Measurements from ENCODE around the gene ZNF236. TPM values are rescaled to one million over a fixed set of nuclear protein-coding genes. Genes with fewer than 3 reads are reported as not detected.

Gene ZNF236
- total and polyA plus RNA-seq, 8 donors = 1.8 to 31.7 (median 6.6) TPM

GRCh38 chr18:77019641-77020040 is 197.3 kb downstream of the ZNF236 start:
- no peak overlapping the region for H3K27ac ChIP-seq
- intact Hi-C loops (cut with DNase I; ENCODE audit: low total_unique reads) = no loop called here
- TF ChIP-seq CTCF (IDR thresholded peaks at IDR 0.05) (no peak), POLR2A (IDR thresholded peaks at IDR 0.05) (no peak), POLR2AphosphoS5 (IDR thresholded peaks at IDR 0.05) (no peak)
- no peak overlapping the region for H3K4me3 ChIP-seq
- peaks cover 0 to 11% (median 0%) of the 10 kb centered on the region in 4 donors for H3K4me1 ChIP-seq
- H3K27me3 ChIP-seq = no peaks in the 10 kb centered on the region
- no peaks in the 10 kb centered on the region for H3K9me3 ChIP-seq
- peaks cover 10 to 30% (median 27%) of the 10 kb centered on the region in 4 donors for H3K36me3 ChIP-seq
- WGBS, 5 donors = 92 to 98% (median 97%) methylated on average over 9 of the region's 9 CpGs
- no peak for DNase-seq

Small RNAs within 50 kb of the gene (small RNA-seq; reads per million reads assigned to genes)
- 0 reads per million in 4 donors for gene RF00017
- gene RNU6-346P = 0 reads per million in 4 donors

All from stomach (tissue), 9 donors.